H9 (cell line): ENCODE measurements around the gene TBR1. TPM values are rescaled to one million over a fixed set of nuclear protein-coding genes. Genes with fewer than 3 reads are reported as not detected.
A peak's percentile ranks its signal among the peaks of the same experiment; 100 is the strongest.

ENCODE experiments used
- DNase-seq: peaks from one replicate; pipeline ENCODE4 v3.0.0-alpha.2; 2017
- H2AFZ ChIP-seq: one replicate; pipeline ENCODE4 v1.6.1; 2013; ENCODE audit warnings: mild to moderate bottlenecking, low read length, control low read depth, moderate library complexity
- H2AK5ac ChIP-seq: 2 replicates; pipeline ENCODE4 v1.6.1; 2013; ENCODE audit warnings: low read length, control low read depth, mixed read lengths; ENCODE audit not compliant: insufficient read length
- H2BK120ac ChIP-seq: one replicate; pipeline ENCODE4 v1.6.1; 2013; ENCODE audit warnings: low read depth, mild to moderate bottlenecking, low read length, control low read depth, inconsistent platforms; ENCODE audit not compliant: poor library complexity, severe bottlenecking
- H2BK12ac ChIP-seq: 2 replicates; pipeline ENCODE4 v1.6.1; 2013; ENCODE audit warnings: low read length, control low read depth, mixed read lengths, low read depth; ENCODE audit not compliant: insufficient read length
- H2BK15ac ChIP-seq: 2 replicates; pipeline ENCODE4 v1.6.1; 2013; ENCODE audit warnings: low read depth, low read length, control low read depth
- H2BK20ac ChIP-seq: one replicate; pipeline ENCODE4 v1.6.1; 2013; ENCODE audit warnings: low read depth, mild to moderate bottlenecking, low read length, control low read depth, inconsistent platforms; ENCODE audit not compliant: poor library complexity, severe bottlenecking
- H2BK5ac ChIP-seq: 2 replicates; pipeline ENCODE4 v1.6.1; 2013; ENCODE audit warnings: low read length, control low read depth, mixed read lengths; ENCODE audit not compliant: insufficient read length
- H3K14ac ChIP-seq: 2 replicates; pipeline ENCODE4 v1.6.1; 2013; ENCODE audit warnings: low read length, control low read depth; ENCODE audit not compliant: insufficient read depth
- H3K18ac ChIP-seq: 2 replicates; pipeline ENCODE4 v1.6.1; 2013; ENCODE audit warnings: low read depth, mild to moderate bottlenecking, mixed read lengths, low read length, control low read depth; ENCODE audit not compliant: insufficient read length
- H3K23ac ChIP-seq: 2 replicates; pipeline ENCODE4 v1.6.1; 2013; ENCODE audit warnings: low read length, control low read depth, mixed read lengths, low read depth; ENCODE audit not compliant: insufficient read length
- H3K23me2 ChIP-seq: 2 replicates; pipeline ENCODE4 v1.6.1; 2013; ENCODE audit warnings: low read depth, mild to moderate bottlenecking, mixed read lengths, low read length, control low read depth; ENCODE audit not compliant: insufficient read length, poor library complexity, severe bottlenecking
- H3K27ac ChIP-seq: 2 replicates; pipeline ENCODE4 v1.5.1; 2013; ENCODE audit warnings: low read length, control low read depth, mixed read lengths, low read depth; ENCODE audit not compliant: insufficient read length
- H3K27me3 ChIP-seq: 2 replicates; pipeline ENCODE4 v1.6.1; 2013; ENCODE audit warnings: low read length, control low read depth, inconsistent platforms; ENCODE audit not compliant: insufficient read depth
- H3K4ac ChIP-seq: 2 replicates; pipeline ENCODE4 v1.6.1; 2013; ENCODE audit warnings: low read depth, mild to moderate bottlenecking, control low read depth, inconsistent platforms, low read length, moderate library complexity
- H3K4me1 ChIP-seq: 2 replicates; pipeline ENCODE4 v1.6.1; 2013; ENCODE audit warnings: low read length, control low read depth, inconsistent platforms; ENCODE audit not compliant: insufficient read depth
- H3K4me2 ChIP-seq: 2 replicates; pipeline ENCODE4 v1.6.1; 2013; ENCODE audit warnings: low read length, control low read depth, mixed read lengths; ENCODE audit not compliant: insufficient read length, insufficient read depth
- H3K56ac ChIP-seq: 2 replicates; pipeline ENCODE4 v1.6.1; 2013; ENCODE audit warnings: low read depth, mild to moderate bottlenecking, mixed read lengths, low read length, control low read depth; ENCODE audit not compliant: insufficient read length
- H3K79me1 ChIP-seq: 2 replicates; pipeline ENCODE4 v1.6.1; 2013; ENCODE audit warnings: low read depth, mild to moderate bottlenecking, moderate library complexity, low read length, control low read depth, inconsistent platforms; ENCODE audit not compliant: insufficient read depth, poor library complexity, severe bottlenecking
- H3K79me2 ChIP-seq: 2 replicates; pipeline ENCODE4 v1.6.1; 2013; ENCODE audit warnings: low read length, control low read depth, inconsistent platforms; ENCODE audit not compliant: insufficient read depth
- H3K9ac ChIP-seq: 2 replicates; pipeline ENCODE4 v1.6.1; 2013; ENCODE audit warnings: low read length, control low read depth, mixed read lengths; ENCODE audit not compliant: insufficient read length; ENCODE audit errors: extremely low read depth
- H3K9me3 ChIP-seq: one replicate; pipeline ENCODE4 v1.6.1; 2013; ENCODE audit warnings: low read depth, low read length, inconsistent platforms; ENCODE audit not compliant: control insufficient read depth
- H3T11ph ChIP-seq: one replicate; pipeline ENCODE4 v1.6.1; 2013; ENCODE audit warnings: mild to moderate bottlenecking, low read length, control low read depth, inconsistent platforms
- H4K20me1 ChIP-seq: one replicate; pipeline ENCODE4 v1.6.1; 2013; ENCODE audit not compliant: control insufficient read depth, insufficient read length, insufficient read depth
- H4K5ac ChIP-seq: 2 replicates; pipeline ENCODE4 v1.6.1; 2013; ENCODE audit warnings: low read depth, mild to moderate bottlenecking, mixed read lengths, low read length, control low read depth; ENCODE audit not compliant: insufficient read length
- H4K8ac ChIP-seq: replicated peaks from 2 replicates; pipeline ENCODE4 v1.6.1; 2013; ENCODE audit warnings: low read length, control low read depth, mixed read lengths, low read depth; ENCODE audit not compliant: insufficient read length
- H4K91ac ChIP-seq: 2 replicates; pipeline ENCODE4 v1.6.1; 2013; ENCODE audit warnings: low read depth, mild to moderate bottlenecking, moderate library complexity, mixed read lengths, low read length, control low read depth; ENCODE audit not compliant: insufficient read length
- H3K27ac Mint-ChIP-seq, 3 experiments: 2 replicates in 2 of 3; 3 replicates in 1 of 3; pipeline ENCODE4 v1.8.0; 2020 to 2021; ENCODE audit warnings: mixed read lengths in 3 of 3, mild to moderate bottlenecking in 1 of 3, moderate library complexity in 1 of 3
- H3K27me3 Mint-ChIP-seq: 2 replicates; pipeline ENCODE4 v1.8.0; 2021; ENCODE audit warnings: low read depth, mild to moderate bottlenecking, moderate library complexity, mixed read lengths
- H3K36me3 Mint-ChIP-seq, 3 experiments: 2 replicates in 2 of 3; 3 replicates in 1 of 3; pipeline ENCODE4 v1.8.0; 2020 to 2021; ENCODE audit warnings: low read depth in 3 of 3, mixed read lengths in 3 of 3; ENCODE audit not compliant: insufficient read depth in 1 of 3
- H3K4me1 Mint-ChIP-seq, 2 experiments: 2 replicates each; pipeline ENCODE4 v1.8.0; 2020; ENCODE audit warnings: mixed read lengths in 2 of 2
- H3K4me3 Mint-ChIP-seq, 2 experiments: 2 replicates in 1 of 2; 3 replicates in 1 of 2; pipeline ENCODE4 v1.8.0; 2020 to 2021; ENCODE audit warnings: mild to moderate bottlenecking in 2 of 2, mixed read lengths in 2 of 2, moderate library complexity in 1 of 2
- H3K9me3 Mint-ChIP-seq, 2 experiments: 2 replicates in 1 of 2; 3 replicates in 1 of 2; pipeline ENCODE4 v1.8.0; 2020; ENCODE audit warnings: mild to moderate bottlenecking in 2 of 2, mixed read lengths in 2 of 2, moderate library complexity in 1 of 2
- CTCF ChIP-seq: fragments of 200-600 bp; sonication (generic); conservative IDR thresholded peaks from 3 replicates; pipeline ENCODE4 v1.8.0; 2021; ENCODE audit warnings: antibody characterized with exemption, mild to moderate bottlenecking
- WGBS: extraction: QIAGEN DNeasy Blood & Tissue Kit; methylation state at CpG from one replicate; pipeline ENCODE4 v1.1.7; 2013; ENCODE audit warnings: missing lambda C conversion rate, low lambda C conversion rate, mixed read lengths; ENCODE audit not compliant: insufficient read length; ENCODE audit errors: extremely low coverage; 5-methylcytosine and 5-hydroxymethylcytosine counted together
- total RNA-seq: library from RNA; stranded (reverse); gene quantifications from 2 replicates; pipeline ENCODE4 v1.2.1, GENCODE V29; 2021

TBR1 gene
- total RNA-seq, 1 experiment from 2014 or later: 0.24 TPM

- TF ChIP-seq CTCF: no peak
- H3K9ac ChIP-seq: no peak overlapping the region
- no peak overlapping the region for H2BK120ac ChIP-seq
- H3K27me3 ChIP-seq: peaks cover 92% of the 10 kb centered on the region
- H2BK20ac ChIP-seq: no peak overlapping the region
- no peak overlapping the region for H3K18ac ChIP-seq
- H2AFZ ChIP-seq: no peak overlapping the region
- H4K5ac ChIP-seq: no peak overlapping the region
- H4K20me1 ChIP-seq: no peaks in the 10 kb centered on the region
- H3K4me2 ChIP-seq: peak overlapping the region; percentile 89
- H3K79me1 ChIP-seq: no peaks in the 10 kb centered on the region
- H3K23me2 ChIP-seq: peaks cover 16% of the 10 kb centered on the region
- no peak overlapping the region for H2AK5ac ChIP-seq
- H3K4ac ChIP-seq: no peak overlapping the region
- Mint-ChIP-seq H3K36me3 (peaks cover 0 to 2% (median 0%) of the 10 kb centered on the region in 3 experiments; a peak in 1 of 7 replicates), H3K27ac (no peak overlapping the region), H3K4me3 (peak overlapping the region; percentile 50 to 78), H3K4me1 (peaks cover 40 to 60% of the 10 kb centered on the region in 2 experiments), H3K9me3 (peaks cover 3 to 7% of the 10 kb centered on the region in 2 experiments; a peak in 2 of 5 replicates), H3K27me3 (peaks cover 98% of the 10 kb centered on the region)
- no CpG with 5 or more reads among the region's 49 CpGs for WGBS
- H3K56ac ChIP-seq: no peak overlapping the region
- H3K9me3 ChIP-seq: no peaks in the 10 kb centered on the region
- no peak overlapping the region for H3K14ac ChIP-seq
- H2BK5ac ChIP-seq: no peak overlapping the region
- H3K4me1 ChIP-seq: no peaks in the 10 kb centered on the region
- peak; percentile 73 for DNase-seq
- H2BK15ac ChIP-seq: no peak overlapping the region
- no peak overlapping the region for H3K27ac ChIP-seq
- H4K8ac ChIP-seq: no peak overlapping the region
- H3K23ac ChIP-seq: no peak overlapping the region
- no peak overlapping the region for H3T11ph ChIP-seq
- H4K91ac ChIP-seq: no peak overlapping the region
- no peaks in the 10 kb centered on the region for H3K79me2 ChIP-seq
- no peak overlapping the region for H2BK12ac ChIP-seq
These were observed 2.9 kb downstream of the TBR1 start for GRCh38 chr2:161418715-161419637.
